MM.1S (cell line): ENCODE data around the gene CPVL.

ENCODE experiments used
- DNase-seq: peaks from one replicate; pipeline ENCODE4 v3.0.0-alpha.2; 2015
- H2AFZ ChIP-seq: fragments of 300-600 bp; sonication (generic); 2 replicates; pipeline ENCODE4 v1.6.0; 2016; ENCODE audit warnings: antibody characterized with exemption, low read length
- H3F3A ChIP-seq: fragments of 300-600 bp; sonication (generic); 2 replicates; pipeline ENCODE4 v1.6.1; 2016; ENCODE audit warnings: mild to moderate bottlenecking, antibody characterized with exemption, low read length, moderate library complexity, mixed read lengths; ENCODE audit not compliant: insufficient read depth
- H3K27ac ChIP-seq: fragments of 300-600 bp; sonication (generic); 2 replicates; pipeline ENCODE4 v1.5.1; 2016; ENCODE audit warnings: mild to moderate bottlenecking, low read length
- H3K27me3 ChIP-seq: fragments of 300-600 bp; sonication (generic); replicated peaks from 2 replicates; pipeline ENCODE4 v1.6.0; 2016; ENCODE audit warnings: low read length; ENCODE audit not compliant: insufficient read depth
- H3K36me3 ChIP-seq: fragments of 300-600 bp; sonication (generic); replicated peaks from 2 replicates; pipeline ENCODE4 v1.6.1; 2016; ENCODE audit warnings: mild to moderate bottlenecking, low read length, mixed read lengths; ENCODE audit not compliant: insufficient read depth
- H3K4me1 ChIP-seq: fragments of 300-600 bp; sonication (generic); 2 replicates; pipeline ENCODE4 v1.6.1; 2016; ENCODE audit warnings: low read length, mixed read lengths
- H3K4me2 ChIP-seq: fragments of 300-600 bp; sonication (generic); 2 replicates; pipeline ENCODE4 v1.6.0; 2016; ENCODE audit warnings: low read depth, low read length
- H3K4me3 ChIP-seq: fragments of 300-600 bp; sonication (generic); 2 replicates; pipeline ENCODE4 v1.5.1; 2016; ENCODE audit warnings: low read length, mixed read lengths
- H3K79me2 ChIP-seq: fragments of 300-600 bp; sonication (generic); 2 replicates; pipeline ENCODE4 v1.6.1; 2016; ENCODE audit warnings: mixed run types, low read length, mixed read lengths
- H3K9ac ChIP-seq: fragments of 300-600 bp; sonication (generic); 2 replicates; pipeline ENCODE4 v1.6.1; 2016; ENCODE audit warnings: low read length, mixed read lengths
- H3K9me2 ChIP-seq: fragments of 300-600 bp; sonication (generic); replicated peaks from 2 replicates; pipeline ENCODE4 v1.6.1; 2016; ENCODE audit warnings: mild to moderate bottlenecking, low read length, mixed read lengths; ENCODE audit not compliant: insufficient read depth
- H3K9me3 ChIP-seq: fragments of 300-600 bp; sonication (generic); replicated peaks from 2 replicates; pipeline ENCODE4 v1.6.1; 2016; ENCODE audit warnings: mild to moderate bottlenecking, low read length, mixed read lengths; ENCODE audit not compliant: insufficient read depth
- H4K20me1 ChIP-seq: fragments of 300-600 bp; sonication (generic); 2 replicates; pipeline ENCODE4 v1.6.1; 2016; ENCODE audit warnings: mild to moderate bottlenecking, low read length, moderate library complexity, mixed read lengths; ENCODE audit not compliant: insufficient read depth
- CTCF ChIP-seq: fragments of 300-600 bp; sonication (generic); IDR thresholded peaks from 2 replicates; pipeline ENCODE4 v1.5.1; 2016; ENCODE audit warnings: antibody characterized with exemption, low read length, mixed read lengths
- EZH2 ChIP-seq: fragments of 300-600 bp; sonication (generic); optimal IDR thresholded peaks from 2 replicates; pipeline ENCODE3; 2017; ENCODE audit warnings: low read depth, mild to moderate bottlenecking, antibody characterized with exemption, low read length, mixed read lengths
- EZH2phosphoT487 ChIP-seq: fragments of 300-600 bp; sonication (generic); IDR thresholded peaks from 2 replicates; pipeline ENCODE4 v1.6.1; 2018; ENCODE audit warnings: antibody characterized with exemption, low read length

The CPVL gene

GRCh38 chr7:28986028-28986764 is 160.1 kb downstream of the CPVL start:
- no peak overlapping the region for H2AFZ ChIP-seq
- no peak overlapping the region for H3K9ac ChIP-seq
- H3K79me2 ChIP-seq: no peaks in the 10 kb centered on the region
- no peaks in the 10 kb centered on the region for H3K9me3 ChIP-seq
- H3K27me3 ChIP-seq: no peaks in the 10 kb centered on the region
- no peaks in the 10 kb centered on the region for H3K9me2 ChIP-seq
- H3K4me1 ChIP-seq: no peaks in the 10 kb centered on the region
- no peak overlapping the region for H3K4me2 ChIP-seq
- no peaks in the 10 kb centered on the region for H3F3A ChIP-seq
- no peak for DNase-seq
- H3K36me3 ChIP-seq: no peaks in the 10 kb centered on the region
- TF ChIP-seq CTCF (no peak), EZH2phosphoT487 (no peak), EZH2 (no peak)
- H4K20me1 ChIP-seq: no peaks in the 10 kb centered on the region
- no peak overlapping the region for H3K27ac ChIP-seq
- H3K4me3 ChIP-seq: no peak overlapping the region

DNA sequence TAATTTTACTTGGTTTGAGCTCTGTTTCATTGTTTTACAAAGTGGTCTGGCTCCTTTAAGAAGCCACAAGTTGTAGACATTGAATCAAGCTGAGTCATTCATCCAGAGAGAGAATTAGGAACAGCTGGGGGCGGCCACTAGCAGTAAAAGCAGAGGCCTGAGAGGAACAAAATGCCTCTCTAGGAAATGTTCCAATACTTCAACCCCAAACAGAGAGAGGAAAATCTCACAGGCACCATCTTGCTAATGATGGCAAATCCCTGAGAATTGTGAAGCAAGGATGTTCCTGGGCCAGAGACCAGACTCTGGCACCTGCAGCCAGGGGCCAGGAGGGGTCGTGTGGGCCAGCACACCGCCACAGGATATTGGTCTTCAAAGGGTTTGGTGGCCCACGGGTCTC is 161.7 kb downstream of the CPVL start:
- TF ChIP-seq EZH2: no peak
- TF ChIP-seq EZH2phosphoT487: no peak
- no peak for TF ChIP-seq CTCF
- Histone ChIP-seq H3K79me2 (no peaks in the 10 kb centered on the region), H3K27me3 (no peaks in the 10 kb centered on the region), H2AFZ (no peak overlapping the region), H3K4me3 (no peak overlapping the region), H3K9me2 (no peaks in the 10 kb centered on the region), H3K4me2 (no peak overlapping the region), H3K9ac (no peak overlapping the region), H3K36me3 (no peaks in the 10 kb centered on the region), H3F3A (no peaks in the 10 kb centered on the region), H3K9me3 (no peaks in the 10 kb centered on the region), H3K27ac (no peak overlapping the region), H3K4me1 (no peaks in the 10 kb centered on the region), H4K20me1 (no peaks in the 10 kb centered on the region)
- no peak for DNase-seq

- no peak overlapping the region for H3K27ac ChIP-seq
Measured at GRCh38 chr7:28984217-28984616, 162.1 kb downstream of the CPVL start.

More at GRCh38 chr7:28984217-28984616, 162.1 kb downstream of the CPVL start:
- Histone ChIP-seq H2AFZ (no peak overlapping the region), H3K27me3 (no peaks in the 10 kb centered on the region), H3K9me2 (no peaks in the 10 kb centered on the region), H4K20me1 (no peaks in the 10 kb centered on the region), H3K4me1 (no peaks in the 10 kb centered on the region), H3K9ac (no peak overlapping the region), H3F3A (no peaks in the 10 kb centered on the region), H3K79me2 (no peaks in the 10 kb centered on the region), H3K4me3 (no peak overlapping the region), H3K36me3 (no peaks in the 10 kb centered on the region), H3K9me3 (no peaks in the 10 kb centered on the region), H3K4me2 (no peak overlapping the region)
- TF ChIP-seq CTCF: no peak
- no peak for DNase-seq
